Glutamatergic neuron (in vitro differentiated cells): ENCODE data around the gene RBM26. TPM values are rescaled to one million over a fixed set of nuclear protein-coding genes. Genes with fewer than 3 reads are reported as not detected.

ENCODE experiments used
- DNase-seq: peaks from one replicate; pipeline ENCODE4 v3.0.0; 2022
- H3K27ac Mint-ChIP-seq: one replicate; pipeline ENCODE4 v1.8.0; 2020; ENCODE audit warnings: mild to moderate bottlenecking, mixed read lengths, inconsistent platforms; ENCODE audit not compliant: unreplicated experiment
- H3K27me3 Mint-ChIP-seq: one replicate; pipeline ENCODE4 v1.8.0; 2020; ENCODE audit warnings: mild to moderate bottlenecking, moderate library complexity, mixed read lengths, inconsistent platforms; ENCODE audit not compliant: unreplicated experiment
- H3K36me3 Mint-ChIP-seq: one replicate; pipeline ENCODE4 v1.8.0; 2020; ENCODE audit warnings: mild to moderate bottlenecking, mixed read lengths, inconsistent platforms; ENCODE audit not compliant: unreplicated experiment
- H3K4me1 Mint-ChIP-seq: one replicate; pipeline ENCODE4 v1.8.0; 2020; ENCODE audit warnings: mild to moderate bottlenecking, low read depth, mixed read lengths, inconsistent platforms; ENCODE audit not compliant: unreplicated experiment
- H3K4me3 Mint-ChIP-seq: one replicate; pipeline ENCODE4 v1.8.0; 2020; ENCODE audit warnings: mild to moderate bottlenecking, mixed read lengths, inconsistent platforms; ENCODE audit not compliant: unreplicated experiment
- H3K9me3 Mint-ChIP-seq: one replicate; pipeline ENCODE4 v1.8.0; 2020; ENCODE audit warnings: mild to moderate bottlenecking, moderate library complexity, mixed read lengths, inconsistent platforms; ENCODE audit not compliant: unreplicated experiment
- total RNA-seq: library from RNA; stranded (reverse); fragmentation: NEBNext Ultra II Directional; extraction: Animal tissue kit (Norgen Biotek cat#: 25700); gene quantifications from one replicate; pipeline ENCODE4 v1.2.1, GENCODE V29; 2021; ENCODE audit not compliant: unreplicated experiment
- TF ChIP-seq, protein P1 (sequence below): fragments of 200-600 bp; sonication (generic); IDR thresholded peaks from one replicate; pipeline ENCODE4 v1.5.0; 2021; ENCODE audit not compliant: partially characterized antibody, unreplicated experiment

RBM26 gene
- total RNA-seq, 1 donor from 2014 or later = 51.4 TPM

GRCh38 chr13:79401259-79402070 lies 4.6 kb downstream of the RBM26 start:
- Mint-ChIP-seq H3K36me3 (peaks cover 3% of the 10 kb centered on the region), H3K27me3 (no peaks in the 10 kb centered on the region), H3K27ac (no peak overlapping the region), H3K4me3 (no peak overlapping the region), H3K9me3 (no peaks in the 10 kb centered on the region), H3K4me1 (peaks cover 19% of the 10 kb centered on the region)
- TF ChIP-seq, protein P1, sequence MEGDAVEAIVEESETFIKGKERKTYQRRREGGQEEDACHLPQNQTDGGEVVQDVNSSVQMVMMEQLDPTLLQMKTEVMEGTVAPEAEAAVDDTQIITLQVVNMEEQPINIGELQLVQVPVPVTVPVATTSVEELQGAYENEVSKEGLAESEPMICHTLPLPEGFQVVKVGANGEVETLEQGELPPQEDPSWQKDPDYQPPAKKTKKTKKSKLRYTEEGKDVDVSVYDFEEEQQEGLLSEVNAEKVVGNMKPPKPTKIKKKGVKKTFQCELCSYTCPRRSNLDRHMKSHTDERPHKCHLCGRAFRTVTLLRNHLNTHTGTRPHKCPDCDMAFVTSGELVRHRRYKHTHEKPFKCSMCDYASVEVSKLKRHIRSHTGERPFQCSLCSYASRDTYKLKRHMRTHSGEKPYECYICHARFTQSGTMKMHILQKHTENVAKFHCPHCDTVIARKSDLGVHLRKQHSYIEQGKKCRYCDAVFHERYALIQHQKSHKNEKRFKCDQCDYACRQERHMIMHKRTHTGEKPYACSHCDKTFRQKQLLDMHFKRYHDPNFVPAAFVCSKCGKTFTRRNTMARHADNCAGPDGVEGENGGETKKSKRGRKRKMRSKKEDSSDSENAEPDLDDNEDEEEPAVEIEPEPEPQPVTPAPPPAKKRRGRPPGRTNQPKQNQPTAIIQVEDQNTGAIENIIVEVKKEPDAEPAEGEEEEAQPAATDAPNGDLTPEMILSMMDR = no peak
- DNase-seq = no peak

GRCh38 chr13:79398915-79399314 lies 7.1 kb downstream of the RBM26 start:
- TF ChIP-seq, protein P1 = no peak
- Mint-ChIP-seq H3K36me3 (peaks cover 17% of the 10 kb centered on the region), H3K4me1 (peaks cover 24% of the 10 kb centered on the region)

DNA sequence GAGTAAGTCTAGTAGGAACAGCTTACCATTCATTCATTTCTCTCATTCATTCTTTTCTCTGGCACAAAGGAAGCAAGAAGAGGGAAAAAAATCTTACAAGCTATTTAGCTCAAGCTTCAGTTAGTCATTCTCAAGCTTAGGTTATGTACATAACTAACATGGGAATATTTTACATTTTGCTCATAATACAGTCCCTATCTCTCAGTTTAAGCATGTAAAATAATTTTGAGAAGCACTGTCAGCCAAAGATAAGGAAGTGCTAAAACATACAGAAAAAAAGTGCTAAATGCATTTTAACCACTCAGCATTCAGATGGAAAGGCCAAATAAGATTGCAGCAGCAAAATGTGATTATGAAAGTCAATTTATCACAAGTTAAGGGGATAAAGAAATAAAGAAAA lies 7.9 kb downstream of the RBM26 start:
- H3K4me3 Mint-ChIP-seq = no peak overlapping the region
- H3K4me1 Mint-ChIP-seq = peaks cover 30% of the 10 kb centered on the region
- TF ChIP-seq, protein P1 = no peak
- no peaks in the 10 kb centered on the region for H3K27me3 Mint-ChIP-seq
- H3K9me3 Mint-ChIP-seq = peaks cover 3% of the 10 kb centered on the region
- no peak for DNase-seq
- peaks cover 17% of the 10 kb centered on the region for H3K36me3 Mint-ChIP-seq
- no peak overlapping the region for H3K27ac Mint-ChIP-seq

More at GRCh38 chr13:79398915-79399314, 7.1 kb downstream of the RBM26 start:
- Mint-ChIP-seq H3K9me3 (peaks cover 3% of the 10 kb centered on the region), H3K4me3 (no peak overlapping the region), H3K27me3 (no peaks in the 10 kb centered on the region), H3K27ac (no peak overlapping the region)
- no peak for DNase-seq

DNA sequence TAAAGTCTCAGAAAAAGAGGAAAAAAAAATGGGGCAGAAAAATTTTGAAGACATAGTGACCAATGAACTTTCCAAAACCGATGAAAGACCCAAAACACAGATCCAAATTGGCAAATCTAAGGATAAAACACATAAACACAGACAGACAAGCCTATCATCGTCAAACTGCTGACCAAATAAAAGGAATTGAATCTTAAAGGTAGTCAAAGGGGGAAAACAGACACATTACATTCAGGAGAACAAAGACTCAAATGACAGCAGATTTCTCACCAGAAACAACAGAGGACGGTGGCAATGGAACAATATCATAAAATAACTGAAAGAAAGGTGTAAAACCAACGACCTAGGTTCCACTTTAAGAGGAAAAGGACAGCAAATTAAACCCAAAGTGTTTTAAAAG lies 10.2 kb downstream of the RBM26 start:
- no peaks in the 10 kb centered on the region for H3K27me3 Mint-ChIP-seq
- peaks cover 17% of the 10 kb centered on the region for H3K36me3 Mint-ChIP-seq
- no peak overlapping the region for H3K27ac Mint-ChIP-seq
- peaks cover 3% of the 10 kb centered on the region for H3K9me3 Mint-ChIP-seq
- TF ChIP-seq, protein P1 = no peak
- H3K4me3 Mint-ChIP-seq = no peak overlapping the region
- no peak for DNase-seq
- peaks cover 24% of the 10 kb centered on the region for H3K4me1 Mint-ChIP-seq

DNA sequence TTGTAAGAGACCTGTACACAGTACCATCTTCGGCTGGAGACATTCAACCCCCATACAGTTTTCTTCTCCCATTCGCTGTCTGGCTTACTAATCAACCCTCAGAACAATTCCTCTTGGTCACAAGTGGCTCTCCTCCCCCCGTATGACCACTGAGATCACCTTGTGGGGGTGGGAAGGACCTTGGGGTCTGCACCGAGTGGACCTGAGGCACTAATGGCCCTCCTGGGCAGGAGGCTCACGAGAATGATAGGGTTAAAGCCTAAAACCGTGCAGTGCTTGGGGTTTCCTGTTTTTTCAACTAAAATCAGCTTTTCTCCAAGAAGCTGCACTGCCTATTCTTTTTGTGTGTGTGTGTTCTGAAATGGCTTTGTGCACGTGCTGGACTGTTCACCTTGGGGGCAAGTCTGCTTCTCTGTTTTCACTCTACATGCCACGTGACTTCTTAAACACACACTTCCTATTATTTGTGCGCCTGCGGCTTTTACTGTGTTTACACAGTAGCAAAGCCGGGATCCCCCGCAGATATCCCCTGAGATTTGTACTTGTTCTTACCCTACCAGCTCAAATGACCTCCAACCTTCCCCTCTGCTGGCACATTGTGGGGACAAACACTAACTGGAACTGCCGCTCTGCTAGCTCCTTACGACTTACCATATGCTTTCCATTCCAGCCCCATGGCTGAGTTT lies 12.3 kb downstream of the RBM26 start:
- no peak for DNase-seq
- peaks cover 17% of the 10 kb centered on the region for H3K36me3 Mint-ChIP-seq
- no peaks in the 10 kb centered on the region for H3K27me3 Mint-ChIP-seq
- peaks cover 23% of the 10 kb centered on the region for H3K4me1 Mint-ChIP-seq
- peak overlapping the region; percentile 53 for H3K27ac Mint-ChIP-seq
- TF ChIP-seq, protein P1 = no peak
- peaks cover 3% of the 10 kb centered on the region for H3K9me3 Mint-ChIP-seq
- H3K4me3 Mint-ChIP-seq = peak overlapping the region; percentile 2
